IMR-90 (cell line): ENCODE measurements around the gene DCHS1. TPM values are rescaled to one million over a fixed set of nuclear protein-coding genes. Genes with fewer than 3 reads are reported as not detected.

Source experiments
- ATAC-seq: fragments of 200-7000 bp; cut with Tn5 transposase; 2 replicates; pipeline ENCODE4 v1.9.1; 2020; ENCODE audit warnings: low read depth, mild to moderate bottlenecking, moderate library complexity
- BruUV-seq: library from RNA; stranded (reverse); fragments of 400-500 nt; replicated peaks from 2 replicates; lab custom pipeline; 2021; lab: Mats Ljungman, UMichigan
- CTCF ChIA-PET: fragments of 300-600 bp; formaldehyde crosslinking; extraction: SDS; loops from one replicate; lab custom pipeline; 2021; ENCODE audit warnings: antibody characterized with exemption; lab: Yijun Ruan, JAX
- POLR2A ChIA-PET: fragments of 300-600 bp; sonication (Branson Sonifier 250); formaldehyde crosslinking; loops from one replicate; lab custom pipeline; 2022; ENCODE audit warnings: antibody characterized with exemption; ENCODE audit not compliant: unreplicated experiment; lab: Charles Lee
- DNase-seq: peaks from one replicate; pipeline ENCODE4 v3.0.0; 2013
- H2AFZ ChIP-seq: replicated peaks from 2 replicates; pipeline ENCODE3; 2013; ENCODE audit warnings: low read length, mild to moderate bottlenecking; ENCODE audit not compliant: poor library complexity
- H2AK5ac ChIP-seq: 2 replicates; pipeline ENCODE4 v1.6.1; 2013; ENCODE audit warnings: low read depth, low read length, inconsistent platforms
- H2AK9ac ChIP-seq: replicated peaks from 2 replicates; pipeline ENCODE3; 2013; ENCODE audit warnings: mild to moderate bottlenecking, low read depth, low read length, moderate library complexity; ENCODE audit not compliant: poor library complexity
- H2BK120ac ChIP-seq: 2 replicates; pipeline ENCODE4 v1.6.1; 2013; ENCODE audit warnings: low read depth, low read length, inconsistent platforms
- H2BK15ac ChIP-seq: 3 replicates; pipeline ENCODE4 v1.6.1; 2013; ENCODE audit warnings: low read depth, low read length, inconsistent platforms
- H2BK20ac ChIP-seq: 2 replicates; pipeline ENCODE4 v1.6.1; 2013; ENCODE audit warnings: low read depth, mild to moderate bottlenecking, inconsistent platforms, low read length, moderate library complexity
- H2BK5ac ChIP-seq: 2 replicates; pipeline ENCODE4 v1.6.1; 2013; ENCODE audit warnings: mild to moderate bottlenecking, low read depth, low read length, inconsistent platforms; ENCODE audit not compliant: poor library complexity, severe bottlenecking
- H3K14ac ChIP-seq: replicated peaks from 2 replicates; pipeline ENCODE4 v1.6.1; 2013; ENCODE audit warnings: low read depth, low read length, inconsistent platforms
- H3K18ac ChIP-seq: 2 replicates; pipeline ENCODE4 v1.6.1; 2013; ENCODE audit warnings: low read depth, low read length, control low read depth
- H3K23ac ChIP-seq: 2 replicates; pipeline ENCODE4 v1.6.1; 2013; ENCODE audit warnings: low read depth, low read length, inconsistent platforms
- H3K27ac ChIP-seq: 2 replicates; pipeline ENCODE4 v1.5.1; 2013; ENCODE audit warnings: mild to moderate bottlenecking, control low read depth, low read length; ENCODE audit not compliant: insufficient read depth
- H3K27me3 ChIP-seq: 2 replicates; pipeline ENCODE4 v1.6.1; 2013; ENCODE audit warnings: low read length; ENCODE audit not compliant: control insufficient read depth, insufficient read depth
- H3K36me3 ChIP-seq: 2 replicates; pipeline ENCODE4 v1.6.1; 2013; ENCODE audit warnings: low read length, mixed read lengths; ENCODE audit not compliant: control insufficient read depth, insufficient read depth
- H3K4ac ChIP-seq: 2 replicates; pipeline ENCODE4 v1.6.1; 2013; ENCODE audit warnings: low read depth, low read length, inconsistent platforms
- H3K4me1 ChIP-seq: 2 replicates; pipeline ENCODE4 v1.6.1; 2013; ENCODE audit warnings: low read length, mixed read lengths; ENCODE audit not compliant: control insufficient read depth, insufficient read depth
- H3K4me2 ChIP-seq: 2 replicates; pipeline ENCODE4 v1.6.1; 2013; ENCODE audit warnings: low read depth, mild to moderate bottlenecking, control low read depth, low read length, moderate library complexity
- H3K4me3 ChIP-seq: 2 replicates; pipeline ENCODE4 v1.5.1; 2013; ENCODE audit warnings: low read depth, mild to moderate bottlenecking, control low read depth, low read length, moderate library complexity; ENCODE audit not compliant: insufficient read depth
- H3K56ac ChIP-seq: 2 replicates; pipeline ENCODE4 v1.6.1; 2013; ENCODE audit warnings: low read length, inconsistent platforms; ENCODE audit not compliant: insufficient read depth; ENCODE audit errors: extremely low read depth
- H3K79me1 ChIP-seq, 2 experiments: 2 replicates each; pipeline ENCODE4 v1.6.1; 2013; ENCODE audit warnings: low read length in 2 of 2, inconsistent platforms in 1 of 2, low read depth in 1 of 2
- H3K9ac ChIP-seq: 2 replicates; pipeline ENCODE4 v1.6.1; 2013; ENCODE audit warnings: low read depth, low read length, control low read depth
- H3K9me1 ChIP-seq: 2 replicates; pipeline ENCODE4 v1.6.1; 2013; ENCODE audit warnings: low read length, inconsistent platforms; ENCODE audit not compliant: insufficient read depth
- H3K9me3 ChIP-seq: 2 replicates; pipeline ENCODE4 v1.6.1; 2013; ENCODE audit warnings: low read length; ENCODE audit not compliant: control insufficient read depth, insufficient read depth
- H4K20me1 ChIP-seq: 2 replicates; pipeline ENCODE4 v1.6.1; 2013; ENCODE audit warnings: low read length, inconsistent platforms; ENCODE audit not compliant: insufficient read depth
- H4K5ac ChIP-seq: 2 replicates; pipeline ENCODE4 v1.6.1; 2013; ENCODE audit warnings: mild to moderate bottlenecking, low read depth, low read length, control low read depth
- H4K8ac ChIP-seq, 2 experiments: 2 replicates each; pipeline ENCODE4 v1.6.1; 2013; ENCODE audit warnings: low read depth in 2 of 2, low read length in 2 of 2, control low read depth in 1 of 2, inconsistent platforms in 1 of 2
- H4K91ac ChIP-seq: 2 replicates; pipeline ENCODE4 v1.6.1; 2013; ENCODE audit warnings: low read depth, low read length, inconsistent platforms; ENCODE audit not compliant: insufficient read depth
- BHLHE40 ChIP-seq: fragments of 150-350 bp; IDR thresholded peaks from 2 replicates; pipeline ENCODE4 v1.6.1; 2016; ENCODE audit warnings: mild to moderate bottlenecking, low read depth, low read length
- CHD1 ChIP-seq: IDR thresholded peaks from 2 replicates; pipeline ENCODE4 v1.6.1; 2012; ENCODE audit warnings: low read depth, low read length, improper control_type of control experiment
- CTCF ChIP-seq: conservative IDR thresholded peaks from 2 replicates; pipeline ENCODE4 v1.5.1; 2012; ENCODE audit warnings: mild to moderate bottlenecking, low read depth, low read length, improper control_type of control experiment
- ELK1 ChIP-seq: fragments of 150-350 bp; IDR thresholded peaks from 2 replicates; pipeline ENCODE4 v1.6.1; 2016; ENCODE audit warnings: low read depth, mild to moderate bottlenecking, low read length, moderate library complexity, borderline replicate concordance
- FOS ChIP-seq: fragments of 150-350 bp; IDR thresholded peaks from 2 replicates; pipeline ENCODE4 v1.6.1; 2016; ENCODE audit warnings: low read depth, low read length
- MAFK ChIP-seq: IDR thresholded peaks from 2 replicates; pipeline ENCODE4 v1.6.1; 2012; ENCODE audit warnings: low read depth, low read length, improper control_type of control experiment
- MAZ ChIP-seq: IDR thresholded peaks from 2 replicates; pipeline ENCODE4 v1.6.1; 2012; ENCODE audit warnings: low read depth, mild to moderate bottlenecking, low read length, improper control_type of control experiment, moderate library complexity, borderline replicate concordance
- MXI1 ChIP-seq: IDR thresholded peaks from 2 replicates; pipeline ENCODE4 v1.6.1; 2012; ENCODE audit warnings: low read depth, mild to moderate bottlenecking, low read length, moderate library complexity, borderline replicate concordance
- RAD21 ChIP-seq: IDR thresholded peaks from 2 replicates; pipeline ENCODE4 v1.6.1; 2012; ENCODE audit warnings: low read length, improper control_type of control experiment
- RCOR1 ChIP-seq: IDR thresholded peaks from 2 replicates; pipeline ENCODE4 v1.6.1; 2012; ENCODE audit warnings: mild to moderate bottlenecking, low read length, improper control_type of control experiment; ENCODE audit not compliant: insufficient replicate concordance
- SMC3 ChIP-seq: fragments of 150-350 bp; IDR thresholded peaks from 2 replicates; pipeline ENCODE4 v1.6.1; 2016; ENCODE audit warnings: low read depth, mild to moderate bottlenecking, antibody characterized with exemption, low read length, moderate library complexity
- WGBS, 2 experiments: methylation state at CpG; one replicate each; pipeline versions ENCODE4 v1.1.5 to v1.1.7; 2013; ENCODE audit warnings: missing lambda C conversion rate in 2 of 2; ENCODE audit not compliant: insufficient read length in 1 of 2; ENCODE audit errors: extremely low coverage in 2 of 2; 5-methylcytosine and 5-hydroxymethylcytosine counted together
- dilution Hi-C: fragments of 300-500 bp; cut with HindIII; formaldehyde crosslinking; loops from one replicate; pipeline ENCODE4 v1.14.3; 2018; ENCODE audit warnings: low sequenced_read_pairs; ENCODE audit not compliant: unreplicated experiment
- in situ Hi-C: fragments of 300-500 bp; cut with MboI; formaldehyde crosslinking; loops from 3 replicates; pipeline ENCODE4 v1.14.3; 2019; ENCODE audit warnings: low sequenced_read_pairs, inconsistent platforms, mixed read lengths
- intact Hi-C: fragments of 100-400 bp; cut with micrococcal nuclease; formaldehyde crosslinking; loops from 2 replicates; pipeline ENCODE4 v1.10.0; 2022
- polyA plus RNA-seq, 3 experiments: library from polyadenylated mRNA; depleted of rRNA; stranded (reverse); fragments of >200 nt; gene quantifications; 2 replicates each; pipeline ENCODE4 v1.2.3, GENCODE V29; 2012; ENCODE audit warnings: low replicate concordance in 1 of 3
- total RNA-seq: library from RNA; depleted of rRNA; stranded (reverse); fragments of >200 nt; gene quantifications from 2 replicates; pipeline ENCODE4 v1.2.3, GENCODE V29; 2012

The DCHS1 gene
- total and polyA plus RNA-seq, 2 of the 4 experiments (the other 2 are of a cell fraction), result 1.4 to 3.3 TPM

GRCh38 chr11:6656584-6656915 lies 941 bp upstream of the DCHS1 start:
- no TSS peak for BruUV-seq
- Histone ChIP-seq H4K20me1 (0 out of 2 replicates have a peak, but pooled peaks cover 3% of the 10 kb centered on the region), H3K79me1 (peaks cover 3 to 17% of the 10 kb centered on the region in 2 experiments; a peak in 2 of 4 replicates), H3K14ac (peak overlapping the region; percentile 70; the same call in 1 of the 2 replicates), H3K9ac (peak overlapping the region; percentile 99; the same call in 1 of the 2 replicates), H4K5ac (no peak overlapping the region; the same call in 1 of the 2 replicates), H3K18ac (no peak overlapping the region), H2BK120ac (no peak overlapping the region), H2BK20ac (no peak overlapping the region), H3K27ac (no peak overlapping the region), H2AFZ (peak overlapping the region; percentile 34), H3K36me3 (no peaks in the 10 kb centered on the region), H3K9me3 (no peaks in the 10 kb centered on the region), H3K4me3 (no peak overlapping the region; the same call in 1 of the 2 replicates), H3K23ac (peak overlapping the region; percentile 18), H3K27me3 (peaks cover 15% of the 10 kb centered on the region), H3K4me2 (peak overlapping the region; percentile 98), H3K4me1 (peaks cover 5% of the 10 kb centered on the region), H4K8ac (peak overlapping the region in 1 of 2 experiments; percentile 59; a peak in 1 of 4 replicates), H2BK15ac (no peak overlapping the region), H2BK5ac (no peak overlapping the region), H4K91ac (peak overlapping the region; percentile 32), H3K9me1 (peaks cover 16% of the 10 kb centered on the region), H2AK9ac (peak overlapping the region; percentile 67), H3K4ac (peak overlapping the region; percentile 85; the same call in 1 of the 2 replicates), H2AK5ac (peak overlapping the region; percentile 43), H3K56ac (no peak overlapping the region)
- no peak for DNase-seq
- in situ Hi-C loops, result no loop called here
- TF ChIP-seq MAZ (no peak), SMC3 (no peak), FOS (no peak), MAFK (no peak), CHD1 (no peak), RCOR1 (no peak), ELK1 (no peak), RAD21 (no peak), CTCF (no peak), BHLHE40 (no peak), MXI1 (no peak)
- dilution Hi-C loops, result no loop called here
- intact Hi-C loops, result no loop called here
- ATAC-seq, result no peak
- WGBS, 2 experiments, result 0% methylated on average over 1 of the region's 4 CpGs; no CpG with 5 or more reads in 1 of the 2 experiments
- CTCF ChIA-PET, result no interaction called here
- POLR2A ChIA-PET, result interaction anchor here (0.9 kb wide), 1 partner anchor 337 kb away, joined by 5 read pairs; no protein-coding TSS in a partner anchor
